ENCODE data around the gene ADIPOR2. TPM values are rescaled to one million over a fixed set of nuclear protein-coding genes. Genes with fewer than 3 reads are reported as not detected.

Gene ADIPOR2
- total and polyA plus RNA-seq, 4 donors: 26.6 to 68.3 (median 41.7) TPM

DNA sequence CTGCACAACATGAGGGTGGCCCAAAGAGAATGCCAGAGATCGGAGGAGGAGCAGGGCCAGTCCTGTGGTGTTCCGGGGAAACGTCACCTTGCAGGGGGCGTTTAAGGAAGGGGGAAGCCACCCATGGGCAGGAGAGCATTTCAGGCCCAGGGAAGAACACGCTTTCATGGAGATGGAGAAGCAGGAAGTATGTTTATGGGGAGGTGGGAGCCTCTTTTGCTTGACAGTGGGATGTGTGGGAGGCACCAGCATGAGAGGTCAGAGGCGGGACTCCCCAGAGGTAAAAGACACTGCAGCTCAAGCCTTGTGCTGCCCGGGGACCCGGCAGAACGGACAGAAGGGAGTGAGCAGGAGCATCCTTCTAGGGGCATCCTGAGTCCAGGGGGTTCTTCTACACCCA lies 128.2 kb downstream of the ADIPOR2 start (continued):
- TF ChIP-seq, protein P1, sequence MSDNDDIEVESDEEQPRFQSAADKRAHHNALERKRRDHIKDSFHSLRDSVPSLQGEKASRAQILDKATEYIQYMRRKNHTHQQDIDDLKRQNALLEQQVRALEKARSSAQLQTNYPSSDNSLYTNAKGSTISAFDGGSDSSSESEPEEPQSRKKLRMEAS (IDR thresholded peaks at IDR 0.05): no peak
- TF ChIP-seq GABPA (IDR thresholded peaks at IDR 0.05 in 1 of 2, conservative IDR thresholded peaks at IDR 0.05 in 1 of 2) (no peak), TAF1 (conservative IDR thresholded peaks at IDR 0.05) (no peak), RAD21 (IDR thresholded peaks at IDR 0.05) (no peak), HNF4G (IDR thresholded peaks at IDR 0.05) (no peak), JUND (IDR thresholded peaks at IDR 0.05) (no peak), HNF4A (conservative IDR thresholded peaks at IDR 0.05) (no peak)
- TF ChIP-seq, protein P2, sequence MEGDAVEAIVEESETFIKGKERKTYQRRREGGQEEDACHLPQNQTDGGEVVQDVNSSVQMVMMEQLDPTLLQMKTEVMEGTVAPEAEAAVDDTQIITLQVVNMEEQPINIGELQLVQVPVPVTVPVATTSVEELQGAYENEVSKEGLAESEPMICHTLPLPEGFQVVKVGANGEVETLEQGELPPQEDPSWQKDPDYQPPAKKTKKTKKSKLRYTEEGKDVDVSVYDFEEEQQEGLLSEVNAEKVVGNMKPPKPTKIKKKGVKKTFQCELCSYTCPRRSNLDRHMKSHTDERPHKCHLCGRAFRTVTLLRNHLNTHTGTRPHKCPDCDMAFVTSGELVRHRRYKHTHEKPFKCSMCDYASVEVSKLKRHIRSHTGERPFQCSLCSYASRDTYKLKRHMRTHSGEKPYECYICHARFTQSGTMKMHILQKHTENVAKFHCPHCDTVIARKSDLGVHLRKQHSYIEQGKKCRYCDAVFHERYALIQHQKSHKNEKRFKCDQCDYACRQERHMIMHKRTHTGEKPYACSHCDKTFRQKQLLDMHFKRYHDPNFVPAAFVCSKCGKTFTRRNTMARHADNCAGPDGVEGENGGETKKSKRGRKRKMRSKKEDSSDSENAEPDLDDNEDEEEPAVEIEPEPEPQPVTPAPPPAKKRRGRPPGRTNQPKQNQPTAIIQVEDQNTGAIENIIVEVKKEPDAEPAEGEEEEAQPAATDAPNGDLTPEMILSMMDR (IDR thresholded peaks at IDR 0.05; ENCODE audit: low read depth, low read length, missing input control): no peak

DNA sequence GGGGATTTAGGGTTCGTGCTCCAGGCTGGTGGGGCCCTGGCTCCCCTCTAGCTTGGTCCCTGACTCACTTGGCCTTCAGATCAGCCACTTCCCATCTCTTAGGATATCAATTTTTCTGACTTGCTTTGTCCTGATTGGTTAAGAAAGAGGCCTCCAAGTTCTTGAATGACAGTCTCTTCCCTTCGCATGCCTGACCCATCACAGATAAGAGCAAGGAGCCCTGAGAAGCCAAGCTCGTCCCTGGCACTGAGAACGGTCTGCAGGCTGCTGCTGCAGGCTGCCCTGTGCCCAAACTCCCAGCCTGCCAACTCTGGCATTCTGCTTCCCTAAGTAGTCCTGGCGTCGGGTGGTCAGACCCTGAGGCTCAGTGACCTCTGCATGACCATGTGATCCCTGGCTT lies 128.7 kb downstream of the ADIPOR2 start:
- Histone ChIP-seq H3K4me1 (ENCODE audit: control insufficient read depth in 4 of 4, insufficient read depth in 4 of 4, low read length in 3 of 4) (no peaks in the 10 kb centered on the region), H3K9ac (ENCODE audit: low read depth in 1 of 2, low read length in 2 of 2) (no peak overlapping the region), H3K36me3 (ENCODE audit: control insufficient read depth in 4 of 4, insufficient read depth in 3 of 4, low read depth in 1 of 4, low read length in 3 of 4) (no peaks in the 10 kb centered on the region), H3K4me3 (ENCODE audit: low read depth in 1 of 3, low read length in 3 of 3) (no peak overlapping the region), H3K9me3 (ENCODE audit: control insufficient read depth in 4 of 4, low read length in 3 of 4) (no peaks in the 10 kb centered on the region), H3K27ac (ENCODE audit: low read depth in 1 of 2, low read length in 2 of 2) (no peak overlapping the region), H3K27me3 (ENCODE audit: control insufficient read depth in 4 of 4, insufficient read depth in 4 of 4, low read length in 3 of 4) (peaks cover 0 to 5% (median 1%) of the 10 kb centered on the region in 4 donors)
- no peak for TF ChIP-seq NR2F2 (IDR thresholded peaks at IDR 0.05)
- TF ChIP-seq, protein P3, sequence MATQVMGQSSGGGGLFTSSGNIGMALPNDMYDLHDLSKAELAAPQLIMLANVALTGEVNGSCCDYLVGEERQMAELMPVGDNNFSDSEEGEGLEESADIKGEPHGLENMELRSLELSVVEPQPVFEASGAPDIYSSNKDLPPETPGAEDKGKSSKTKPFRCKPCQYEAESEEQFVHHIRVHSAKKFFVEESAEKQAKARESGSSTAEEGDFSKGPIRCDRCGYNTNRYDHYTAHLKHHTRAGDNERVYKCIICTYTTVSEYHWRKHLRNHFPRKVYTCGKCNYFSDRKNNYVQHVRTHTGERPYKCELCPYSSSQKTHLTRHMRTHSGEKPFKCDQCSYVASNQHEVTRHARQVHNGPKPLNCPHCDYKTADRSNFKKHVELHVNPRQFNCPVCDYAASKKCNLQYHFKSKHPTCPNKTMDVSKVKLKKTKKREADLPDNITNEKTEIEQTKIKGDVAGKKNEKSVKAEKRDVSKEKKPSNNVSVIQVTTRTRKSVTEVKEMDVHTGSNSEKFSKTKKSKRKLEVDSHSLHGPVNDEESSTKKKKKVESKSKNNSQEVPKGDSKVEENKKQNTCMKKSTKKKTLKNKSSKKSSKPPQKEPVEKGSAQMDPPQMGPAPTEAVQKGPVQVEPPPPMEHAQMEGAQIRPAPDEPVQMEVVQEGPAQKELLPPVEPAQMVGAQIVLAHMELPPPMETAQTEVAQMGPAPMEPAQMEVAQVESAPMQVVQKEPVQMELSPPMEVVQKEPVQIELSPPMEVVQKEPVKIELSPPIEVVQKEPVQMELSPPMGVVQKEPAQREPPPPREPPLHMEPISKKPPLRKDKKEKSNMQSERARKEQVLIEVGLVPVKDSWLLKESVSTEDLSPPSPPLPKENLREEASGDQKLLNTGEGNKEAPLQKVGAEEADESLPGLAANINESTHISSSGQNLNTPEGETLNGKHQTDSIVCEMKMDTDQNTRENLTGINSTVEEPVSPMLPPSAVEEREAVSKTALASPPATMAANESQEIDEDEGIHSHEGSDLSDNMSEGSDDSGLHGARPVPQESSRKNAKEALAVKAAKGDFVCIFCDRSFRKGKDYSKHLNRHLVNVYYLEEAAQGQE (IDR thresholded peaks at IDR 0.05): no peak
- TF ChIP-seq, protein P2 (IDR thresholded peaks at IDR 0.05; ENCODE audit: low read depth, low read length, missing input control): no peak
- no peak for TF ChIP-seq JUND (IDR thresholded peaks at IDR 0.05)
- TF ChIP-seq TAF1 (conservative IDR thresholded peaks at IDR 0.05): no peak
- no peak for TF ChIP-seq YY1 (IDR thresholded peaks at IDR 0.05)
- TF ChIP-seq GABPA (IDR thresholded peaks at IDR 0.05 in 1 of 2, conservative IDR thresholded peaks at IDR 0.05 in 1 of 2): no peak
- TF ChIP-seq, protein P1 (IDR thresholded peaks at IDR 0.05): no peak
- no peak for TF ChIP-seq HNF4G (IDR thresholded peaks at IDR 0.05)
- TF ChIP-seq, protein P4, sequence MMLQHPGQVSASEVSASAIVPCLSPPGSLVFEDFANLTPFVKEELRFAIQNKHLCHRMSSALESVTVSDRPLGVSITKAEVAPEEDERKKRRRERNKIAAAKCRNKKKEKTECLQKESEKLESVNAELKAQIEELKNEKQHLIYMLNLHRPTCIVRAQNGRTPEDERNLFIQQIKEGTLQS (IDR thresholded peaks at IDR 0.05): no peak
- TF ChIP-seq RAD21 (IDR thresholded peaks at IDR 0.05): no peak
- TF ChIP-seq, protein P5, sequence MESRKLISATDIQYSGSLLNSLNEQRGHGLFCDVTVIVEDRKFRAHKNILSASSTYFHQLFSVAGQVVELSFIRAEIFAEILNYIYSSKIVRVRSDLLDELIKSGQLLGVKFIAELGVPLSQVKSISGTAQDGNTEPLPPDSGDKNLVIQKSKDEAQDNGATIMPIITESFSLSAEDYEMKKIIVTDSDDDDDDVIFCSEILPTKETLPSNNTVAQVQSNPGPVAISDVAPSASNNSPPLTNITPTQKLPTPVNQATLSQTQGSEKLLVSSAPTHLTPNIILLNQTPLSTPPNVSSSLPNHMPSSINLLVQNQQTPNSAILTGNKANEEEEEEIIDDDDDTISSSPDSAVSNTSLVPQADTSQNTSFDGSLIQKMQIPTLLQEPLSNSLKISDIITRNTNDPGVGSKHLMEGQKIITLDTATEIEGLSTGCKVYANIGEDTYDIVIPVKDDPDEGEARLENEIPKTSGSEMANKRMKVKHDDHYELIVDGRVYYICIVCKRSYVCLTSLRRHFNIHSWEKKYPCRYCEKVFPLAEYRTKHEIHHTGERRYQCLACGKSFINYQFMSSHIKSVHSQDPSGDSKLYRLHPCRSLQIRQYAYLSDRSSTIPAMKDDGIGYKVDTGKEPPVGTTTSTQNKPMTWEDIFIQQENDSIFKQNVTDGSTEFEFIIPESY (IDR thresholded peaks at IDR 0.05): no peak
- no peak for TF ChIP-seq HNF4A (conservative IDR thresholded peaks at IDR 0.05)
- TF ChIP-seq RXRA (IDR thresholded peaks at IDR 0.05): no peak
- TF ChIP-seq FOXA1 (IDR thresholded peaks at IDR 0.05): no peak
- TF ChIP-seq FOXA2 (IDR thresholded peaks at IDR 0.05): no peak
- DNase-seq (ENCODE audit: low spot score): no peak
- WGBS: 53% methylated on average over 6 of the region's 6 CpGs
